GM12891 (cell line): ENCODE measurements around the gene BAZ1A.

Experiments
- POLR2A ChIP-seq: IDR thresholded peaks from 2 replicates; pipeline ENCODE4 v1.6.1; 2011; ENCODE audit warnings: low read depth, low read length, control low read depth
- POLR2AphosphoS5 ChIP-seq: IDR thresholded peaks from 2 replicates; pipeline ENCODE4 v1.6.1; 2011; ENCODE audit warnings: low read depth, low read length, control low read depth

- TF ChIP-seq POLR2A = no peak
- no peak for TF ChIP-seq POLR2AphosphoS5
These were observed 13.0 kb upstream of the BAZ1A start for GRCh38 chr14:34888186-34888585.
